HepG2 (cell line): ENCODE measurements around the gene UBE3D. TPM values are rescaled to one million over a fixed set of nuclear protein-coding genes. Genes with fewer than 3 reads are reported as not detected.

ENCODE experiments used
- ATAC-seq: fragments of 200-7000 bp; cut with Tn5 transposase; 3 replicates; pipeline ENCODE4 v1.9.1; 2020; ENCODE audit warnings: mild to moderate bottlenecking, moderate library complexity
- BruUV-seq: library from RNA; stranded (reverse); fragments of 400-500 nt; replicated peaks from 2 replicates; lab custom pipeline; 2021; lab: Mats Ljungman, UMichigan
- CTCF ChIA-PET: fragments of 300-600 bp; formaldehyde crosslinking; extraction: SDS; loops from one replicate; lab custom pipeline; 2021; ENCODE audit warnings: low total read pairs, inconsistent platforms, low intra/inter-chr PET ratio; lab: Yijun Ruan, JAX
- POLR2A ChIA-PET: fragments of 350-600 bp; sonication (Branson Sonifier 250); formaldehyde crosslinking; loops from one replicate; lab custom pipeline; 2020; ENCODE audit warnings: antibody characterized with exemption, inconsistent platforms; lab: Yijun Ruan, JAX
- DNase-seq: peaks from one replicate; pipeline ENCODE4 v3.0.0-alpha.2; 2015; ENCODE audit warnings: low spot score
- FAIRE-seq: peaks from 3 replicates; lab custom pipeline; 2011; peaks lifted over from hg19 to GRCh38; lab: Jason Lieb, UNC
- H2AFZ ChIP-seq: one replicate; pipeline ENCODE4 v1.6.1; 2011; ENCODE audit warnings: low read length, inconsistent platforms
- H3K27ac ChIP-seq: fragments of 300-600 bp; 3 replicates; pipeline ENCODE4 v1.8.0; 2011; ENCODE audit warnings: mixed run types, mild to moderate bottlenecking, mixed read lengths, low read length, inconsistent platforms; ENCODE audit not compliant: insufficient read depth; ENCODE audit errors: extremely low read length
- H3K27me3 ChIP-seq, 2 experiments: fragments of 200-600 bp in 1 of 2; 2 replicates in 1 of 2; 3 replicates in 1 of 2; pipeline versions ENCODE4 v1.6.0 to v1.8.0; 2011; ENCODE audit warnings: low read length in 2 of 2, mild to moderate bottlenecking in 2 of 2, moderate library complexity in 2 of 2, inconsistent platforms in 1 of 2; ENCODE audit not compliant: insufficient read depth in 2 of 2, control insufficient read depth in 1 of 2
- H3K36me3 ChIP-seq, 2 experiments: fragments of 200-600 bp in 1 of 2; replicated peaks in 1 of 2; 2 replicates in 1 of 2; 3 replicates in 1 of 2; pipeline versions ENCODE4 v1.5.1 to v1.8.0; 2011; ENCODE audit warnings: low read length in 2 of 2, inconsistent platforms in 1 of 2; ENCODE audit not compliant: insufficient read depth in 2 of 2, control insufficient read depth in 1 of 2
- H3K4me1 ChIP-seq: 2 replicates; pipeline ENCODE4 v1.5.1; 2012; ENCODE audit warnings: low read length, inconsistent platforms; ENCODE audit not compliant: insufficient read depth
- H3K4me2 ChIP-seq: 2 replicates; pipeline ENCODE4 v1.6.0; 2011; ENCODE audit warnings: low read depth, low read length, inconsistent platforms
- H3K4me3 ChIP-seq, 3 experiments: fragments of 200-600 bp in 1 of 3; sonication (generic), shearing (Covaris generic) in 1 of 3; replicated peaks in 1 of 3; 2 replicates each; pipeline ENCODE4 v1.5.1; 2011 to 2016; ENCODE audit warnings: low read length in 3 of 3, inconsistent platforms in 2 of 3, low read depth in 2 of 3, mild to moderate bottlenecking in 2 of 3, control low read depth in 1 of 3, mixed read lengths in 1 of 3; ENCODE audit not compliant: insufficient read depth in 1 of 3
- H3K79me2 ChIP-seq: one replicate; pipeline ENCODE4 v1.6.1; 2011; ENCODE audit warnings: low read length, inconsistent platforms; ENCODE audit not compliant: insufficient read depth
- H3K9ac ChIP-seq: 2 replicates; pipeline ENCODE4 v1.6.0; 2011; ENCODE audit warnings: mild to moderate bottlenecking, low read depth, low read length, inconsistent platforms; ENCODE audit not compliant: insufficient read depth
- H3K9me3 ChIP-seq: 2 replicates; pipeline ENCODE4 v1.5.1; 2012; ENCODE audit warnings: mild to moderate bottlenecking, low read length
- H4K20me1 ChIP-seq: 2 replicates; pipeline ENCODE4 v1.6.0; 2011; ENCODE audit warnings: inconsistent platforms, mild to moderate bottlenecking, low read length, moderate library complexity; ENCODE audit not compliant: insufficient read depth
- AKAP8 ChIP-seq: sonication (generic); formaldehyde crosslinking; IDR thresholded peaks from 2 replicates; pipeline ENCODE4 v1.5.1; 2020; ENCODE audit warnings: mild to moderate bottlenecking, missing genetic modification reagents
- AKNA ChIP-seq: sonication (generic); formaldehyde crosslinking; IDR thresholded peaks from 2 replicates; pipeline ENCODE4 v1.4.0; 2020; ENCODE audit warnings: missing genetic modification reagents, borderline replicate concordance
- PCBP1 ChIP-seq: fragments of 200-400 bp; formaldehyde crosslinking; IDR thresholded peaks from 2 replicates; pipeline ENCODE4 v1.6.1; 2017; ENCODE audit warnings: mild to moderate bottlenecking, low read depth, low read length, borderline replicate concordance
- SAFB2 ChIP-seq: sonication (generic); formaldehyde crosslinking; IDR thresholded peaks from 2 replicates; pipeline ENCODE4 v1.5.1; 2020; ENCODE audit warnings: missing genetic modification reagents, low read depth, mild to moderate bottlenecking, borderline replicate concordance
- ZGPAT ChIP-seq: IDR thresholded peaks from 2 replicates; pipeline ENCODE4 v1.6.1; 2016; ENCODE audit warnings: mild to moderate bottlenecking
- ZNF337 ChIP-seq: sonication (generic); formaldehyde crosslinking; IDR thresholded peaks from 2 replicates; pipeline ENCODE4 v1.5.1; 2020; ENCODE audit warnings: missing genetic modification reagents, low read depth, mild to moderate bottlenecking, borderline replicate concordance
- ZNF350 ChIP-seq: sonication (generic); formaldehyde crosslinking; IDR thresholded peaks from 2 replicates; pipeline ENCODE4 v1.4.0; 2020; ENCODE audit warnings: mild to moderate bottlenecking, low read depth, missing genetic modification reagents, borderline replicate concordance
- ZNF430 ChIP-seq: sonication (generic); formaldehyde crosslinking; IDR thresholded peaks from 2 replicates; pipeline ENCODE4 v1.9.0; 2021; ENCODE audit warnings: mild to moderate bottlenecking, missing genetic modification reagents
- ZNF44 ChIP-seq: sonication (generic); formaldehyde crosslinking; IDR thresholded peaks from 2 replicates; pipeline ENCODE4 v1.5.1; 2020; ENCODE audit warnings: mild to moderate bottlenecking, missing genetic modification reagents
- ZSCAN22 ChIP-seq: sonication (generic); formaldehyde crosslinking; IDR thresholded peaks from 2 replicates; pipeline ENCODE4 v1.4.0; 2020; ENCODE audit warnings: mild to moderate bottlenecking, missing genetic modification reagents
- WGBS: methylation state at CpG from one replicate; pipeline ENCODE4 v1.1.6; 2017; ENCODE audit warnings: low lambda C conversion rate; 5-methylcytosine and 5-hydroxymethylcytosine counted together
- in situ Hi-C: cut with HindIII; loops from 2 replicates; pipeline ENCODE4 v1.10.0; 2017; ENCODE audit warnings: low pct_unique_long_range_greater_than_20kb; ENCODE audit not compliant: extremely low pct_ligation_motif_present
- intact Hi-C: fragments of 100-400 bp; cut with micrococcal nuclease; formaldehyde crosslinking; loops from one replicate; pipeline ENCODE4 v1.10.0; 2022; ENCODE audit not compliant: unreplicated experiment
- polyA plus RNA-seq, 8 experiments: library from polyadenylated mRNA; depleted of rRNA in 3 of 8; stranded (reverse) in 7 of 8; unstranded in 1 of 8; fragments of >200 nt; fragmentation: Illumina TruSeq in 4 of 8; extraction: Trizol in 4 of 8; gene quantifications; 2 replicates each; pipeline versions ENCODE4 v1.2.1 to v1.2.3, GENCODE V29; 2011 to 2016; ENCODE audit warnings: low read depth in 4 of 8, missing spikeins in 1 of 8, mixed read lengths in 1 of 8; ENCODE audit not compliant: insufficient read depth in 1 of 8
- total RNA-seq, 5 experiments: library from RNA; depleted of rRNA; stranded (reverse); fragments of >200 nt; fragmentation: Illumina TruSeq; extraction: Trizol; gene quantifications; 2 replicates each; pipeline ENCODE4 v1.2.3, GENCODE V29; 2016; ENCODE audit warnings: low read depth in 1 of 5

UBE3D gene
- total and polyA plus RNA-seq, 2 of the 13 experiments (the other 11 are each of a cell fraction or from before 2014, with no cell fraction given), result 5.1 to 11.4 TPM

- H3K27me3 ChIP-seq, result no peaks in the 10 kb centered on the region
- no peaks in the 10 kb centered on the region for H3K36me3 ChIP-seq
- H3K79me2 ChIP-seq, result no peaks in the 10 kb centered on the region
- H3K27ac ChIP-seq, result no peak overlapping the region
- H3K4me3 ChIP-seq, result no peak overlapping the region
- no TSS peak for BruUV-seq
- ATAC-seq (no peak), DNase-seq (no peak), FAIRE-seq (no peak)
- in situ Hi-C loops, result no loop called here
- H3K9ac ChIP-seq, result no peak overlapping the region
- POLR2A ChIA-PET, result no interaction called here
- no peak overlapping the region for H3K4me2 ChIP-seq
- intact Hi-C loops, result no loop called here
- H3K4me1 ChIP-seq, result no peaks in the 10 kb centered on the region
- H2AFZ ChIP-seq, result no peak overlapping the region
- no peaks in the 10 kb centered on the region for H4K20me1 ChIP-seq
- 8% methylated on average over 3 of the region's 3 CpGs for WGBS
- CTCF ChIA-PET, result no interaction called here
- H3K9me3 ChIP-seq, result no peaks in the 10 kb centered on the region
- TF ChIP-seq ZNF44 (no peak), ZNF430 (no peak), ZNF350 (CRISPR knock-in tag) (no peak), ZNF337 (CRISPR knock-in tag) (no peak), ZGPAT (no peak), AKNA (CRISPR knock-in tag) (no peak), PCBP1 (no peak), SAFB2 (CRISPR knock-in tag) (no peak), ZSCAN22 (CRISPR knock-in tag) (no peak), AKAP8 (CRISPR knock-in tag) (no peak)
Measured at GRCh38 chr6:82865461-82865860, 200.2 kb downstream of the UBE3D start.
